D721Med (cell line): ENCODE results near the gene CADPS2.
"Not testable (repeated sequence)": the region's sequence is repeated elsewhere in the genome, so short reads cannot be mapped to it uniquely, and the experiment has no call there.

Source experiments
- DNase-seq: peaks from one replicate; pipeline ENCODE4 v3.0.0; 2011; ENCODE audit warnings: low spot score; ENCODE audit not compliant: insufficient read length
- FAIRE-seq: peaks from 2 replicates; lab custom pipeline; 2011; peaks lifted over from hg19 to GRCh38; lab: Jason Lieb, UNC
- TF ChIP-seq, protein P1 (sequence below): IDR thresholded peaks from 2 replicates; pipeline ENCODE4 v1.5.1; 2012; ENCODE audit warnings: mild to moderate bottlenecking, control low read depth; ENCODE audit not compliant: insufficient read depth; ENCODE audit errors: missing control alignments

Gene CADPS2

DNA sequence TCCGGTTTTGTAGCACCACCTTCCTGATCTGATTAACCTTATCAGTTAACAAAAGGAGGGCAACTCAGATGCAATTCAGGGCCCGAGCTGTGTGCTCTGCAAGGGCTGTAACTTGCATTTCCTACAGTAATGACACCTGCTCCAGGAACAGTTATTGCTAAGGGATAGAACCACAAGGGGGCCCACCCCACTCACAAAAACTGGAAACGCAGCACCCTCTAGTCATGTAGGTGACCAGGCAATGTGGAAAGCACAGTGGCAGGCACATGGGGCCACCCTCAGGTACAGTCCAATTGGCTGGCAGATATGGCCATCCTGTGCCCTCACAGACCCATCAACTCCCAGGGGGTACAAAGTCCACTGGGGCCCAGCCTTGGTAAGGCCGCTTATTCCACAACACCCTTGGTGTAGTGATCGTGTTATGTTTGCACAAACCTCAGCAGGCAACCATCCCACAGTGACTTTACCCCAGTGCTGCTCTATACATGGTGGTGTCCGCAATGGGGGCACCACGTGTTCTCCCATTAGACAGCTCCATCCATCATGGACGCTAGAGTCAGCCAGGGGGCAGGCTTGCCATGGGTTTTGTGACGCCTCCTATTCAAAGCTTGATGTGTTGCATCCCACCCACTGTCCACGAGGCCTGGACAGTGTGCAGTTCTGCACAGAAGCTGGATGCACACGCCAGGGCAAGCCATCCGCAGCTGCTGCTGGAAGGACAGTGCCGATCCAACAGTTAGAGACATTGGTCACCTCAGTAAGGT is 196.7 kb downstream of the CADPS2 start:
- FAIRE-seq (no peak), DNase-seq (no peak)
- TF ChIP-seq, protein P1, sequence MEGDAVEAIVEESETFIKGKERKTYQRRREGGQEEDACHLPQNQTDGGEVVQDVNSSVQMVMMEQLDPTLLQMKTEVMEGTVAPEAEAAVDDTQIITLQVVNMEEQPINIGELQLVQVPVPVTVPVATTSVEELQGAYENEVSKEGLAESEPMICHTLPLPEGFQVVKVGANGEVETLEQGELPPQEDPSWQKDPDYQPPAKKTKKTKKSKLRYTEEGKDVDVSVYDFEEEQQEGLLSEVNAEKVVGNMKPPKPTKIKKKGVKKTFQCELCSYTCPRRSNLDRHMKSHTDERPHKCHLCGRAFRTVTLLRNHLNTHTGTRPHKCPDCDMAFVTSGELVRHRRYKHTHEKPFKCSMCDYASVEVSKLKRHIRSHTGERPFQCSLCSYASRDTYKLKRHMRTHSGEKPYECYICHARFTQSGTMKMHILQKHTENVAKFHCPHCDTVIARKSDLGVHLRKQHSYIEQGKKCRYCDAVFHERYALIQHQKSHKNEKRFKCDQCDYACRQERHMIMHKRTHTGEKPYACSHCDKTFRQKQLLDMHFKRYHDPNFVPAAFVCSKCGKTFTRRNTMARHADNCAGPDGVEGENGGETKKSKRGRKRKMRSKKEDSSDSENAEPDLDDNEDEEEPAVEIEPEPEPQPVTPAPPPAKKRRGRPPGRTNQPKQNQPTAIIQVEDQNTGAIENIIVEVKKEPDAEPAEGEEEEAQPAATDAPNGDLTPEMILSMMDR, result peak; percentile 1

DNA sequence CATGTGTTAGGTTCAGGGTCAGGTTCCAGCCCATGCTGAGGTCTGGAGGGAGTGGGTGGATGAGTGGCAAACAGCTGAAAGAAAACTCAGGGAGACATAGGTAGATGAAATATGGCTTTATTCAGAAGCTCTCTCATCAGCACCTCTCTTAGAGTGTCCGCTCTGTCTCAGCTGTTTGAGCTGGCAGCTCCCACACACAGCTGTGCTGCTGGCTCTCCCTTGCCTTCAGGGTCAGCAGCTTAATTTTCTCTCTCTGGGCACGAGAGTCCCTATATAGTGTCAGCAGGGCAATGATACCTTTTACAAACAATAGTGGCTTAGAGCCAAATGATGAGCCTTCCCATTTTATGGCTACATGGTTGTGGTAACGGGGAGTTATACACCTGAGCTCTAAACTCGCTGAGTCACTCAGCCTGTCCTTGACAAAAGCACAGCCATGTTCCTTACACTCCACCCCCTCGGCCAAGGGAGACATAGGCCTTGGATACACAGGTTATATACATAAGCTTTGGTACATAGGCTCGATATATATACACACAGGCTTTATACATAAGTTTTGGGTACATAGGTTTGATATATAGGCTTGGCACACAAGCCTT is 197.8 kb downstream of the CADPS2 start:
- FAIRE-seq, result no peak
- TF ChIP-seq, protein P1, result no peak
- no peak for DNase-seq

DNA sequence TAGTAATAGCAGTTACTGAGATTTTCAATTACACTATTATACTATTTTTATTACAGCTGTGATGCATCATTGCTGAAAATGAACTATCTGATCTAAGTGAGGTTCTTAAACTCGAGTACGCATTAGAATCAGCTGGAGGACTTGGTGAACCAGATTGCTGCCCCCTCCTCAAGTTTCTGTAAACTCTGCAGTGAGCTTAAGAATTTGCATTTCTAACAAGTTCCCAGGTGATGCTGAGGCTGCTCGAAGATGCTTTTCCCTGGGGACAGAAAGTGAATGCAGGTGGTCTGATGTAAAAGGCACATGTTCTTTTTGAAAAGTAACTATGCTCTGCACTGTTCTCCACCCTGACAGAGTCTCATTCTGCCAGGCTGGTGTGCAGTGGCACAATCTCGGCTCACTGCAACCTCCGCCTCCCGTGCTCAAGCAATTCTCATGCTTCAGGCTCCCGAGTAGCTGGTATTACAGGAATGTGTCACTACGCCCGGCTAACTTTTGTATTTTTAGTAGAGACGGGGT is 199.8 kb downstream of the CADPS2 start:
- TF ChIP-seq, protein P1, result no peak
- DNase-seq (no peak), FAIRE-seq (no peak)

DNA sequence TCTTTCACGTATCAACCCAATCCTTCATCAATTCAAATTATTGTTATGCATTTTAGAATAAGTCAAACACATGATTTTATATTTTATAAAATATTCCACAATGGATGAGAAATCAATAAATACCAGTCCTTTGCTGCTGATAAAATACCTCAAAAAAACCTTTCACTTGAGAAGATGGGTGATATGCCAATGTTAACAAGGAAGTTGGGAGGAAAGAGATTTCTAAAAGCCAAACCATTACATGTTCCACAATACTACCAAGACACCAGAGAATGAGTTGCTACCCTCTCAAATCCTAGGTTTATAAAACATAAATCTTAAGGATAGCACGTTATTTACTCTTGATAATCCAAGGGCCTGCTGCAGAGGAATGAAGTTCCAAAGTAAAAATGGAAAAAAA is 201.8 kb downstream of the CADPS2 start:
- FAIRE-seq (no peak), DNase-seq (no peak)
- TF ChIP-seq, protein P1, result no peak

DNA sequence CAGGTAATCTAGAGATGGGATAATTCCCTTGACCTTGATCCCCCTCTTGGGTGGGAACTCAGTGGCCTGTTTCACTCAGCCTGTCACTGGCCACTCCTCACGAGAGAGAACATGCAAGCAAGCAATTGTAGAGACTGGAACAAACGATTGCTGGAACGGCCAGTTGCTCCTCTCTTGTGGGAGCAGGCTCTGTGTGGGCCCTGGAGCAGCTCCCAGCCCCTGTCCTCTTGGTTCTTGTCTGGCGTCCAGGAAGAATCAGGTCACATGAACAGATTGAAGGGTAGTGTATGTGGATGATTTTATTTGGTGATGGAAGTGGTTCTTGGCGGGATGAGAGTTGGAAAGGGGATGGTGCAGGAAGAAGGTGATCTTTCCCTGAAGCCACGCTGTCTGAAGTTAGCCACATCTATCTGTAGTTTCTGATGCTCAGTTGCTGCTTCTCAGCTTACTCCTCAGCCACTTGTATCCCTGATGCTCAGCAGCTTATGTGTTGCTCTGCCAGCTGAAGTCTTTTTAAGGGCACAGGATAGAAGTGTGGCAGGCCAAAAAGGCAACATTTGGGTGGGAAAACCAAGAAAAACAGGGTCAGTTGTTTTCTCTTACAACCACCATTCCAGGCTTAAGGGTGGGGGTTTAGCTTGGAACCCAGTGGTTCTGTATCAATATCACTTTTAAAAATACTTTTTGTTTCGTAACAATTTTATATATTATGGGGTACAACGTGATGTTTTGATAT is 203.3 kb downstream of the CADPS2 start:
- DNase-seq (no peak), FAIRE-seq (no peak)
- TF ChIP-seq, protein P1, result no peak

DNA sequence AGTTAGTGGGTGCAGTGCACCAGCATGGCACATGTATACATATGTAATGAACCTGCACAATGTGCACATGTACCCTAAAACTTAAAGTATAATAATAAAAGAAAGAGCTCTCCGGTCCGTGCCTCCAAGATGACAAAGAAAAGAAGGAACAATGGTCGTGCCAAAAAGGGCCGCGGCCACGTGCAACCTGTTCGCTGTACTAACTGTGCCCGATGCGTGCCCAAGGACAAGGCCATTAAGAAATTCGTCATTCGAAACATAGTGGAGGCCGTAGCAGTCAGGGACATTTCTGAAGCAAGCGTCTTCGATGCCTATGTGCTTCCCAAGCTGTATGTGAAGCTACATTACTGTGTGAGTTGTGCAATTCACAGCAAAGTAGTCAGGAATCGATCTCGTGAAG is 205.1 kb downstream of the CADPS2 start:
- DNase-seq, FAIRE-seq: not testable (repeated sequence)

DNA sequence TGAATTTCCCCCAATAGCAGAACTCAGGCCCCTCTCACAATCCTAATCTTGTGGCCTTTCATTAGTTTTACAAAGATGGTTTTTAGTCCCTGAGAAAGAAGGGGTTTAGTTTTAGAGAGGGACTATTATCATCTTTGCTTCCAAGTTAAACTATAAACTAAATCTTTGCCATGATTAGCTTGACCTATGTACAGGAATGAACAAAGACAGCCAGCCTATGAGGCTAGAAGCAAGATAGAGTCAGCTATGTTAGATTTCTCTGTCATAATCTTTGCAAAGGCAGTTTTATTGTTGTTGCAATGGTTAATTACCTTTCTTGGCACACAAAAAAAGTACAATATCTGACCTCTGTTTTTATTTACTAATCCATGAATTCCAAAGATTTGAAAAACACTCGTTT is 206.4 kb downstream of the CADPS2 start:
- TF ChIP-seq, protein P1, result no peak
- DNase-seq (no peak), FAIRE-seq (no peak)

DNA sequence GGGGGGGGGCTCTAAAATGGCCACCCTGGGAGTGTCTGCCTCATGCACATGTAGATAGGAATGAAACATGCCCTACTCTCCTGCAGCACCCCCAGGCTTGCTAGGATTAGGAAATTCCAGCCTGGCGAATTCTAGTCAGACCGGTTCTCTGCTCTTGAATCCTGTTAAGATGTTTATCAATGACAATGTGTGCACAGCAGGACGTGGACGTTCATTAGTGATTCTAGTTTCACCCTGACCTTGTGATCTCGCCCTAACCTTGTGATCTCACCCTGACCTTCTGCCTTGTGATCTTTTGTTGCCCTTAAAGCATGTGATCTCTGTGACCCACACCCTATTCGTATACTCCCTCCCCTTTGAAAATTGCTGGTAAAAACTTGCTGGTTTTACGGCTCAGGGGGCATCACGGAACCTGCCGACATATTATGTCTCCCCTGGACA is 207.0 kb downstream of the CADPS2 start:
- FAIRE-seq, DNase-seq: not testable (repeated sequence)
